HG03108 (cell line): Measurements from ENCODE around the gene MROH8.
"Not testable (repeated sequence)": the region's sequence is repeated elsewhere in the genome, so short reads cannot be mapped to it uniquely, and the experiment has no call there.

Experiments
- ATAC-seq: cut with Tn5 transposase; IDR thresholded peaks from one replicate; pipeline ENCODE4 v1.9.1; 2021; ENCODE audit warnings: moderate library complexity; ENCODE audit not compliant: unreplicated experiment

MROH8 gene

GRCh38 chr20:37158248-37158647, 21.1 kb downstream of the MROH8 start:
- no peak for ATAC-seq

DNA sequence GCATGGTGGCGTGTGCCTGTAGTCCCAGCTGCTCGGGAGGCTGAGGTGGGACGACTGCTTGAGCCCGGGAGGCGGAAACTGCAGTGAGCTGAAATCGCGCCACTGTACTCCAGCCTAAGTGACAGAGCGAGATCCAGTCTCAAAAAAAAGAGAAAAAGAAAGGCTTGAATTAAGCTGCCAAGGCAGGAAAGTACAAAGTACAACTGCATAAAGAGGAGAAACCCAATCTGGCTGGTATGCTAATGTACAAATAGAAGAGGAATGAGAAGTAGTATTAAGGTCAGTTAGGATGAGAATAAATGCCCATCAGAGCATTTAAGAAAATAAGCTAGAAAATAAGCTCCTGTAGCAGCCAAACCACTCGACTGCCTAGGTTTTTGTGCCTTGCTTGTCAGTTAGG, 23.4 kb downstream of the MROH8 start:
- ATAC-seq: no peak

DNA sequence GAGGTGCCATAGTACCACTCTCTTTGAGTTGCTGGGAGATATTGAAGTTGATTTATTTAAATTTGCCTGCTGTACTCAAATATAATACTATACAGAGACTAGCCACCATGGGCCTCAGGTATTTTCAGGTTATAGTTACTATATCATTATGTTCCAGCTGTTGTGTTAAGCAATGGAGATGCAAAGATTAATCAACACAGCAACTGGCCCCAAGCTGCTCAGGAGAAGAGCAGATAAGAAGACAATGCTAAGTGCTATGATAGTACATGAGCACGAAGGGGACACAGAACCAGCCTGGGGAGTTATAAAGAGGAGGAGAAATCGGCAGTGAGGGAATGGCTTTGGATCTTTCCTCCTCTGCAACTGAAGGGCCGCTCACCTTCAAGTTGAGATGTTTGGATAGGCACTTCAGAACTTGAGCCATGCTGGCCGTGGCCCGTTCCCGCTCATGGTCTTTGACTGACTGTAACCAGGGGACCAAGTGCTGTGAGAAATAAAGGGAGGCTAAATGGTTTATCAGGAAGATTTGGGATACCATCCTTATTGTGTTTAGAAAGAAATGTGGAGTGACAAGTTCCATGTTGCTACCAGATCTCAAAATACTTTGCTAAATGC, 24.6 kb downstream of the MROH8 start:
- no peak for ATAC-seq

GRCh38 chr20:37152284-37152683, 27.1 kb downstream of the MROH8 start:
- no peak for ATAC-seq

DNA sequence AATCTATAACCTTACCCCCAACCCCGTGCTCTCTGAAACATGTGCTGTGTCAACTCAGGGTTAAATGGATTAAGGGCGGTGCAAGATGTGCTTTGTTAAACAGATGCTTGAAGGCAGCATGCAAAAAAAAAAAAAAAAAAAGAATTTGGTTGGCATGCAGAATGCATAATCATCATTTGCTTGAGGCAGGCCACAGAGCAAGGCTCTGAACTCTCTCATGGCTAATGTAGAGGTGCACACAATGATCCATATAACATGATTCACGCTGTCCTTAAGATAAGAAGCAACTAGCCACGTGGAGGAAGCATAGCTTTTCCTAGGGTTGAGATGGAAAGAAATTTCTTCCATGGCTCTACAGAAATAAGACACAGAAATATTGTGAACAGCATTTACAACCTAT, 27.8 kb downstream of the MROH8 start:
- ATAC-seq: no peak

DNA sequence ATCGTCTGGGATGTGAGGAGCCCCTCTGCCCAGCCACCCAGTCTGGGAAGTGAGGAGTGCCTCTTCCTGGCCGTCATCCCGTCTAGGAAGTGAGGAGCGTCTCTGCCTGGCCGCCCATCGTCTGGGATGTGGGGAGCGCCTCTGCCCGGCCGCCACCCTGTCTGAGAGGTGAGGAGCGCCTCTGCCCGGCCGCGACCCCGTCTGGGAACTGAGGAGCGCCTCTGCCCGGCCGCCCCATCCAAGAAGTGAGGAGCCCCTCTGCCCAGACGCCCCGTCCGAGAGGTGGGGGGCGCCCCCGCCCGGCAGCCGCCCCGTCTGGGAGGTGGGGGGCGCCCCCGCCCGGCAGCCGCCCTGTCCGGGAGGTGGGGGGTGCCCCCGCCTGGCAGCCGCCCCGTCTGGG, 28.5 kb downstream of the MROH8 start:
- not testable (repeated sequence) for ATAC-seq

GRCh38 chr20:37147250-37147649, 32.1 kb downstream of the MROH8 start:
- no peak for ATAC-seq

DNA sequence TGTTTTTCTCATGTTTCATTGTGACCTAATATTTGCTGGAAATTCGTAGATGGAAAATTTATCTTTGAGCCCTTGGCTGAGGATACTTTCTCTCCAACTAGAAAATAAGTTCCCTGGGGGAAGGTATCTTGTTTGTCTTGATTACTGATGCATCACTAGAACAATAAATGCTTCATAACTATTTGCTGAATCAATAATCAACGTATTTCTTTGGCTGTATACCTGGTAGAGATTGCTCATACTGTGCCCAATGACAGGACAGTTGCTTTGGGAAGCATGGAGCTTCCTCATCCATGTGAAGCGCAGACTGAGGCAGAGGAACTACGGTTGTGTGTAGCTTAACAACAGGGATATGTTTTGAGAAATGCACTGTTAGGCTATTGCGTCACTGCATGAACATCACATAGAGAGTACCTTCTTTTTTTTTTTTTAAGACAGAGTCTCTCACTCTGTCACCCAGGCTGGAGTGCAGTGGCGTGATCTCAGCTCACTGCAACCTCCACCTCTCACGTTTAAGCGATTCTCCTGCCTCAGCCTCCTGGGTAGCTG, 34.4 kb downstream of the MROH8 start:
- no peak for ATAC-seq

DNA sequence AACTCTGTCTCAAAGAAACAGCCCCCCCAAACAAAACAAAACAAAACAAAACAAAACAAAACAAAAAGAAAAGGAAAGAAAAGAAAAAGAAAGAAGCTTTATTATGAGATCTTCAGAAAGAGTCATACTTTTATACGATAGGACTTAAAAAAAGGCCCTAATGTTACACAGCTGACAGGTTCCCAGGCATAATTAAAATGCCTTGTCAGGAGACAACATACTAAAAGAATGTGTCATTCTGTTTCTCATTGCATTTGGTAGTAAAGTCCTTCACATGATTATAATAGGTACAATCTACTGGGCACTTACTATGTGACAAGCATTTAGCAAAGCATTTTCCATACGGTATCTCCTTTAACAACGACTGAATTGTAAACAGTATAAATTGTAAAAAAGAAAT, 36.6 kb downstream of the MROH8 start:
- no peak for ATAC-seq

GRCh38 chr20:37137547-37137946, 41.8 kb downstream of the MROH8 start:
- ATAC-seq: no peak

DNA sequence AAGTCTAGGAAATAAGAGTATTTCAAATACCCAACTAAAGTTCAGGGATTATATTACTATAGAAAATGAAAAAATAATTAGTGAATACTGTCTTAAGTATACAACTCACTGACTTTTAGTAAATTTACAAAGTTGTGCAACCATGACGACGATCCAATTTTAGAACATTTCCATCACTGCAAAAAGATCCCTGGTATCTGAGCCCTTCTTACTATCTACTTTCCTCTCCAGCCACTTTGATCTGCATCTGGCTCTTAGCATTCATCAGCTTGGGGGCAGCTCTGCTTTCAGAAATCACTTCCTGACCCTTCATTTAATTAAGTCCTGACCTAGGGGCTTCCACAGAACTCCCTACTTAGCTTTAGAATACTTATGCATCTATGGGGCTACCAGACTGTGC, 45.4 kb downstream of the MROH8 start:
- no peak for ATAC-seq

DNA sequence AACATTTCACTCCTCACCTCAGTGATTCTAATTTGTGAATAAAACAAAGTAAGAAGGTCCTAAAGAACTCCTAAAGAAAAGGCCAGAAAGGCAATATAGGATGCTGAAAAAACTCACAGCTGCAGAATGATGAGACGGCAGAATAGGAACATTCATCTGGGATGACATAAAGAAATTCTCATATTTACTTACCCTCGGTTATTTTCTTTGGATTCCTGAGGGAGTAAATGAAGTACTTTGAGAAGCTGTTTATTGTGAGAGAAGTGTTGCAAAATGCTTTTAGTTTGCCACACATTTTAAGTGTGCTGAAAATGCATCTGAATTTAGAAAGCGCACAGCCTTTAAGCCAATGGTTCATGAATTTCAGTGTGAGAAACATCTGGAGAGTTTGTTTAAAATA, 47.9 kb downstream of the MROH8 start:
- ATAC-seq: no peak

DNA sequence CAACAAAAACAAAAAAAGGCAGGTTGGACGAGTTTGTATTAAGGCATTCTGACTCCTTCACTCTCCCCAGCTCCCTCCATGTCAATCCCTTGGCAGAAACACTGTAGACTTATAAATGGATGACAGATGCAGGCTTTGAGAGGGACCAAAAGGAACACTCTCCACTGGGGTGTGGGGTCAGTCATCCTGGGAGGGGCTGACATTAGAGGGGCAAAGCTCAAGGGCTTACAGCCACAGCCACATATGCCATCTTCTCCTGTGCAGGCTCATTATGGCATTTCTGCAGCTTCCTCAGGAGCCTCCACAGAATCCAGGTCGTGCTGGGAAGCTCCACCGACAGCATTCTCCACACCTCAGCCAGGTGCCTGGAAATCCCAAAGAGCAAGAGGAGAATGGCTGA, 50.5 kb downstream of the MROH8 start:
- no peak for ATAC-seq

DNA sequence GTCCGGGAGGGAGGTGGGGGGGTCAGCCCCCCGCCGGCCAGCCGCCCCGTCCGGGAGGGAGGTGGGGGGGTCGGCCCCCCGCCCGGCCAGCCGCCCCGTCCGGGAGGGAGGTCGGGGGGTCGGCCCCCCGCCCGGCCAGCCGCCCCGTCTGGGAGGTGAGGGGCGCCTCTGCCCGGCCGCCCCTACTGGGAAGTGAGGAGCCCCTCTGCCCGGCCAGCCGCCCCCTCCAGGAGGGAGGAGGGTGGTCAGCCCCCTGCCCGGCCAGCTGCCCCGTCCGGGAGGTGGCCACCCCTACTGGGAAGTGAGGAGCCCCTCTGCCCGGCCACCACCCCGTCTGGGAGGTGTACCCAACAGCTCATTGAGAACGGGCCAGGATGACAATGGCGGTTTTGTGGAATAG, 53.1 kb downstream of the MROH8 start:
- not testable (repeated sequence) for ATAC-seq

DNA sequence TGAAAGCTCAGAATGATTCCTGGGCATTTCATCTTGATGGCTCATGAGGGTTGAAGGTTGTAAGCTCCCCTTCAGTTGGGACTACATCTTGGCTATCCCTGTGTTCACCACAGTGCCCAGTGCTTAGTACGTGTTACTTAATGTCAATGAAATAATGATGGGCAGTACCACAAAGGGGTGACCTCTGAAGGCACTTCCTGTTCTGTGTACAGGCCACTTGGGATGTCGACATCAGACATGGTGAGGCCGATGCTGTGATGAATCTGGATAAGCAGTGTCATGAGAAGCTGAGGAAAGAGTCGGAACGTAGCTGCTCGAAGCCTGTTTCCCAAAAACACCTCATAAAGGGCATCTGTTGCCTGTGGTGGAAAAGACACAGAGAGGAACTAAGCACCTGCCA, 55.9 kb downstream of the MROH8 start:
- ATAC-seq: no peak

DNA sequence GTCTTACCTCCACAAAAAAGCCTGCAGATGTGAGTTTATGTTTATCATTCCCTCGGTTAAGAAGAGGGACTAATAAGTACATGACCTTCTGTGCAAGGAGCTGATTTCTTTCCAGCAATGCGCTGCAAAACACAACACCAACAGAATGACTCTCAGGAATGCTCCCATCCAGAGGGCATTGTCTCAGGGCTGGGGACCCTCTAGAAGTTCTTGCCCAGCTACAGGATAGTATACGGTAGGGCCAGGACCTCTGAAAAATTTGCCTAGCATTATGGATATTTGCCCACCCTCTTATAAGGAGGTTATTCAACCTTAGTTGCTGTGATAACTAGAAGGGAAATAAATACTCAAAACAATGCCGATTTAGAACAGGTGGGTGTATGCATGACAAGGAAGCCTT, 58.9 kb downstream of the MROH8 start:
- no peak for ATAC-seq

- ATAC-seq: no peak
These were observed 59.9 kb downstream of the MROH8 start for GRCh38 chr20:37119356-37120036.

- ATAC-seq: no peak
These were observed 65.3 kb downstream of the MROH8 start for GRCh38 chr20:37114012-37114411.

- ATAC-seq: no peak
These were observed 67.4 kb downstream of the MROH8 start for GRCh38 chr20:37111926-37112455.

- ATAC-seq: no peak
These were observed 70.7 kb downstream of the MROH8 start for GRCh38 chr20:37108676-37109075.

- ATAC-seq: no peak
These were observed 76.8 kb downstream of the MROH8 start for GRCh38 chr20:37102571-37102970.

DNA sequence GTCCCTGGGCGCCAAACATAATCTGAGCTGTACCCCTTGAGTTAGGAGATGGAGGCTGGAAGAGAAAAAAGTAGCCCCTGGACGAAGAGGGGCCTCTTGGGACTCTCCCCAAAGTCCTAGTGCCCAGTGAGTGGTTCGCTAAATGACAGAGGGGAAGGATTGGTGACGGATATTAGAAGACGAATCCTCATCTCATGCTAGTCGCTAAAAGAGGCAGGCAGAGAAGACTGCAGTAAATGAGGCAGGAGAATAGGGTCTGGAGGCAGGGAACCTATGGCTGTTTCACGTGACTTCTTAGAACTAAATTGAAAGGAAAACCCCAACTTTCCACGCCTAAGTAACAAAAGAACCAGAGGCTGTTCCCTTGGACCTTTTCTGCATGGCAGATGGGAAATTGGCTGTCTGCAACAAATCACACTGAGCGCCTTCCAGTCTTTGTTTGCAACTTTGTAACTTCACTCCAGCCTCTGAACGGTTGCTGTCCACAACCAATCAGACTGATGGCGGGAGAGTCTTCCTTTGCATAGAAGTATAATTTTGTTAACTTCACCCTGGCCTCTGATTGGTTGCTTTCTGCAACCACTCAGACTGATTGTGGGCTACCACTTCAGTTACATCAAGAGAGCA, 82.8 kb downstream of the MROH8 start:
- ATAC-seq: no peak
